CD4-positive, alpha-beta T cell treated with Interleukin-15 for 1 hour (primary cell): Measurements from ENCODE around the gene PRKCB.
"Not testable (repeated sequence)": the region's sequence is repeated elsewhere in the genome, so short reads cannot be mapped to it uniquely, and the experiment has no call there.

Experiments used
- DNase-seq: peaks from one replicate; pipeline ENCODE4 v3.0.0-alpha.2; 2020

The PRKCB gene

DNA sequence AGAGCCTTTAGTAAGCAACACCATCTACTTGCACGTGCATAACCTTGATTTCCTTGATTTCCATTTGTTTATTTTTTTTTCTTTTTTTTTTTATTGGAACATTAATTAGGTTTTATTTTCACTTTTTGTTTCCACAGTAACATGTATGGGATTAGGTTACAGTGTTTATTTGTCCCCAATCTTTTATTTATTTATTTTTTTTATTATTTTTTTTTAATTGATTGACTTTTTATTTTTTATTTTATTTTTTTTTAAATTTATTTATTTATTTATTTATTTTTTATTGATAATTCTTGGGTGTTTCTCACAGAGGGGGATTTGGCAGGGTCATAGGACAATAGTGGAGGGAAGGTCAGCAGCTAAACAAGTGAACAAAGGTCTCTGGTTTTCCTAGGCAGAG, 272.3 kb downstream of the PRKCB start:
- DNase-seq: not testable (repeated sequence)

DNA sequence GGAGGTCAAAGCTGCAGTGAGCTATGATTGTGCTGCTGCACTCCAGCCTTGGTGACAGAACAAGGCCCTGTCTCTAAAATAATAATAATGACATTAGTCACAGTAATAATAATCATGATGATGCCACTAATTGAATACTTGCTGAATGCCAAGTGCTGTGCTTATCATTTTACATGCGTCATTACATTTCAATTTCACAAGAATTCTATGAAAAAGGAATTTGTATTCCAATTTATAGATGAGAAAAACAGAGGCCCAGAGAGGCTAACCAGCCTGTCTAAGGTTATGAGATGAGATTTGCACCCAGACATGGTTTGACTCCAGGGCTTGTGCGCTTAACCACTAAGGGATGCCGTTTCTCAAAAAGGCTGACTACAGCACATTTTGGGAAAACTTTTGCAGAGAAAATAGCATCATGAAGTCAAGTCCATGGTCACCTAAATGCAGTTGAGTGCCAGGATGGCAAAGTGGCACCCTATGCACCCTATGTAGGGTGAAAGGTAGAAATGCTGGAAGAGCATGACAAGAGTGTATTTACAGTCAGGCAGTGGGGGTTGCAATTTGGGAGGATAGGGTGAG, 276.0 kb downstream of the PRKCB start:
- no peak for DNase-seq

DNA sequence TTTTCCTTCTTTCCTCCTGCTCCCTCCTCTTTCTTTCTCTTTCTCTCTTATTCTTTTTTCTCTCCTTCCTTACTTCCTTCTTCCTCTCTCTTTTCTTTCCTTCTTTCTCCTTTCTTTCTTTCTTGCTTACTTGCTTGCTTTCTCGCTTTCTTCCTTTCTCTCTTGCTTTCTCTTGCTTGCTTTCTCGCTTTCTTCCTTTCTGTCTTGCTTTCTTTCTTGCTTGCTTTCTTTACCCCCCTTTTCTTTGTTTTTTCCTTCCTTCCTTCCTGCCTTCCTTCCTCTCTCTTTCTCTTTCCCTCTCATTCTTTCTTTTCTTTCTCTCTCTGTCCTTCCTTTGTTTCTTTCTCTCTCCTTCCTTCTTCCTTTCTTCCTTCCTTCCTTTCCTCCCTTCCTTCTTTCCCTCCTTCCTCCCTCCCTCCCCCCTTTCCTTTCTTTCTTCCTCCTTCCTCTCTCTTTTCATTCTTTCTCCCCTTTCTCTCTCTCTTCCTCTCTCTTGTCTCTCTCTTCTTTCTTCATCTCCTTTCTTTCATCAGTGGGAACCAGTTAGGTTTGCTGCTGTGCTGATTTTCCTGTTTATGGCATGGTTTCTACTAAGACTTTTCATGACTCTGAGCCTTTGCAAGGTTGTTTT, 277.4 kb downstream of the PRKCB start:
- no peak for DNase-seq

DNA sequence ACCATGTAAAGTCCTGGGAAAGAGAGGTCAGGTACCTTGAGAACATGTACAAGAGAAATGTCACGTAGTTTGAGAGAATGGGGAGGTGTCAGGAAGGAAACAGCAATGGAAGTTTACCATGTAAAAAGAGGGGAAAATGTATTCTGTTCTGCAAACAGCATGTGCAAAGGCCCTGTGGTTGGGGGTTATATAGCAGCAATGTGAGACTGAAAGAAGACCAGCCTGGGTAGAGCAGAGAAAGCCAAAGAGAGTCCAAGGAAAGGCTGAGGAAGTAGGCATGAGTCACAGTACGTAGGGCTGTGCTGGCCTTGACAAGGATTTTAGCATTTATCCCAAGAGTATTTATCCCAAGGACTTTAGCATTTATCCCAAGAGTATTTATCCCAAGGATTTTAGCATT, 279.1 kb downstream of the PRKCB start:
- no peak for DNase-seq

DNA sequence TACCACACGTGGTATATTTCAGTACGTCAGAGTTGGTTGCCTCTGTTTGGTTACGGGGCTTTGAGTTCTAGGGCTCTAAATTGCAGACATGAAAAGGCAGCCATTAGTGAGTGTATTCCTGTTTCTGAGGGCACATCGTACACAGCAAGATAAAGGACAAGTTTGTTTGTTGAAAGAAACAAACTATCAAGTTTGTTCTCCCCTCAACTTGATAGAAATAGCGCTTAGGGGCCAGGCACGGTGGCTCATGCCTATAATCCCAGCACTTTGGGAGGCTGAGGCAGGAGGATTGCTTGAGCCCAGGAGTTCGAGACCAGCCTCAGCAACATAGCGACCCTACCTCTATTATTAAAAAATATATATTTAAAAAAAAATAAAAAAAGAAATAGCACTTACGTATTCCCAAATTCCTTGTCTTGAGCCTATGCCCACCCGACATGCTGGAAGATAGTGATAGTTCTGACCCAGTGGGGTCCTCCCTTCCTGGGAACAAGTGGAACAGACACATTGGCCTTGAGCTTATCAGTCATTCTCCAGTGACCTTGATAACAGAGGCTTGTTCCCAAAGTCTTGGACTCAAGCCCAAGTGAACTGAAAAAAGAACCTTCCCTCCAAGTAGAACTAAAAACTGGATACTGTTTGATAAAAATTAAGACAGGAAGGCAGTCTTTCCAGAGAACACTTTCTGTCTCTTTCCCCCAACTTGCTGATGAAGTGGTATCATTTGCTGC, 280.4 kb downstream of the PRKCB start:
- no peak for DNase-seq

DNA sequence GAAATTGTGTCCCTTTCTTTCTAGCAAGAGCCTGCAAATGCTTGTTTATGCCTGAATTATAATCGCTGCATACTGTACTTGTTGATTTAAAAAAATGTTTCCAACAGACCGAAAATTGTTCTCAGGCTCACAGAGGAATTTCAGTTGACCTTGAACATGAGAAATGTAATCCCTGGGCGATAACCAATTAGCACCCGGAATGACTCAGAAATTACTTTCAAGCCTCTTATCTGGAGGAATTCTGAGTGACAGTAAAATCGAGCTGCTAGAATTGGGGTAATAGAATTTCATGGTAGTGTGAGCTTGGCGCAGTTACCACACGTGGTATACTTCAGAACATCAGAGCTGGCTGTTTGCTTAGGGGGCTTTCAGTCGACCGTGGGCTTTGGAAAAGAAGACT, 281.2 kb downstream of the PRKCB start:
- no peak for DNase-seq

DNA sequence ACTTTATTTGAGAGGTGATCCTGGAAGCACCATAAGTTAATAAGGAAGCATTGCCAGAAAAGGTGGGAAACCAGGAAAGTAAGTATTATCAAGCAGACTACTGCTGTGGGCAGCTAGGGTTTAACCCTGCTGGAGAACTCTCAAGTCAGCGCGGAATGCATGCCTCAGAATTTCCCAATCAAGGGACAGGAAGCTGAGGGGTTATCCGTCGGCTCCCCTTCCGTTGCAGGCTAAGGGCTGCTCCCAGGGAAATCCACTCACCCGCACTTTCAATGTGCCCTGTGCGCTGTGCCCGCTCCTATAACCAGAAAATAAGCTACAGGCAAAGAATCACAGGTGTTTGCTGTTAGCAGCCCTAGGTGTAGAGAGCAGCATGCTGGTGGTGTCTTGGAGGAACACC, 281.9 kb downstream of the PRKCB start:
- no peak for DNase-seq

DNA sequence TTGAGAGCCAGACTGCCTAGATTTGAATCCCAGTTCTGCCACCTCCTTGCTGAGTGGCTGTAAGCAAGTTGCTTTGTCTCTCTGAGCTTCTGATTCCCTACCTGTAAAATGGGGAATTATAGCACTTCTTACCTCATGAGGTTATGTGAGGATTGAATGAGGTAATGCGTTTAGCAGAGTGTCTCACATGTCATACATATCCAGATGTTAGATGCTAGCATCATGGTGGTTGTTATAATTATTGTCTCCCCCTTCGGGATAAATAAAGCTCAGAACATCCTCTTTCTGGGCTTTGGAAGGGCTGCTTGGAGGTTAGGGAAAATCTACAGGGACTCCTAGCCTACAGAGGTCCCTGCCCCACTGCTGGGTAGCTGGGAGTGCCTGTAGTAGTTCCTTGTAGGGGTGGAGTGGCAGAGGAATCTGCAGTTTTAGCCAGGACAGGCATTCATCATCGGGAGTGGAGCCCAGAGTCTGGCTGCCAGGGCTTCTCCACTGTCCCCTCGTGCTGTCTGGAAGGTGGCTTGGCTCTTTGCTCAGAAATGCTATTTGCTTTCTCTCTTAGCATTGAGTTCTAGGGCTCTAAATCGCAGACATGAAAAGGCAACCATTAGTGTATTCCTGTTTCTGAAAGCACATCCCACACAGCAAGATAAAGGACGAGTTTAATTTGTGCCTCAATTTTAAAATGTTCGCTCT, 282.5 kb downstream of the PRKCB start:
- no peak for DNase-seq

DNA sequence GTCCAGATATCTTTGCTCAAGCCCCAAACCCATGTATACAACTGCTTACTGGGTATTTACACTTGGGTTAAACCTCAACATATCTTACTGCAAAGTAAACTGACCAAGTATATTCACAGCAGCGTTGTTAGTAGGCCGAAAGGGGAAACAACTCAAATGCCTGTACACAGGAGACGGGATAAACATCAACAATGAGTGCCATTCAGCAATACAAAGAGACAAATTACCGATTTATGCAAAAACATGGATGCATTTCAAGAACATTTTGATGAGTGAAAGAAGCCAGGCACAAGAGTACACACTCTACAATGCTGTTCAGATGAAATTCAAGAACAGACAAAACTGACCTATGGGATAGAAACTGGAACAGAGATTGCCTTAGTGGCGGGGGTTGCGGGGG, 284.0 kb downstream of the PRKCB start:
- no peak for DNase-seq

DNA sequence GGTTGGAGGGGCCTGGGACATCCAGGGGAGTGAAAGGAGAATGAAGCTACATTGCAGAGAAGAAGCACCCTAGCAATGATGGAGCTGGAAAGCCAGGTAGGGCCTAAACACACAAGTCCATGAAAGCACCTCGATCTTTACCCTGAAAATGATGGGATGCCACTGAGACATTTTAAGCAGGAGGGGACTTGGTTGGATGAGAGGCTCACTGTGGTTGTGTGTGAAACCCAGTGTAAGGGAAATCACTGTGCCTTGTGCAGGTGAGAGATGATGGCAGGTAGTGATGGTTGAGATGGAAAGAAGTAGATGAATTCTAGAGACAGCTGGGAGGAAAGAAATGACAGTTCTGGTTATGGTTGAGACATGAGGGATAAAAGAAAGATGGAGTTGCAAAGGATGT, 287.5 kb downstream of the PRKCB start:
- DNase-seq: no peak

DNA sequence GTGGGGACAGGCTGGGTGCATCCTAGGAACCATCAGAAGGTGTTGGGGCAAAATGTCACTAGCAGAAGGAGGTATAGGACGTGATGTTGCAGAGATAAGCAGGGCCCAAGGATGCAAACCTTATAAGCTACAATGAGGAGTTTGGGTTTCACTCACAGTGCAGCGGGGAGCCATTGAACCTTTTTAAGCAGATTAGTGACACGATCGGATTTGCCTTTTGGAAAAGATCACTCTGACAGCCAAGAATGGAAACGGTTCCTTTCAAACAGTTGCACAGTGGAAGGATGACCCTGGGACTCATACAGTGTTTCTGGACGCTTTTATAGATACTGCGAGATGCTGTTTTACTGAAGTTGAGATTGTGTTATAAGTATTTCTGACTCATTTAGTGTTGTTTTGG, 288.5 kb downstream of the PRKCB start:
- no peak for DNase-seq

DNA sequence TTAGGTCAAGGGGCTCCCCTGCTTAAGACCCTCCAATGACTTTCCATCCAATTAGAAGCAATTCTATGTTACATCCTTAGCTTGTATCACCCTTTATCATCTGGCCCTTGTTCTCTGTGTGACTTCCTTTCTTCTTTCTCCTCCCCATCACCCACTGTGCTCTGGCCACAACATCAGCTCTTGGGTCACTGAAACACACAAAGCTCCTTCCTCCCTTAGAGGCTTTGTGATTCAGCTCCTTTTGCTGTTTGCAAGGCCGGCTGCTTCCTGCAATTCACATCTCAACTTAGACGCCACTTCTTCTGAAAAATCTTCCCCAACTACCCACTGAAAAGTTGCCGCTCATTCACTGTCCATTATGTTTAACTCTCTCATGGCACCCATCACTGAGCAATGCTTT, 289.4 kb downstream of the PRKCB start:
- no peak for DNase-seq

DNA sequence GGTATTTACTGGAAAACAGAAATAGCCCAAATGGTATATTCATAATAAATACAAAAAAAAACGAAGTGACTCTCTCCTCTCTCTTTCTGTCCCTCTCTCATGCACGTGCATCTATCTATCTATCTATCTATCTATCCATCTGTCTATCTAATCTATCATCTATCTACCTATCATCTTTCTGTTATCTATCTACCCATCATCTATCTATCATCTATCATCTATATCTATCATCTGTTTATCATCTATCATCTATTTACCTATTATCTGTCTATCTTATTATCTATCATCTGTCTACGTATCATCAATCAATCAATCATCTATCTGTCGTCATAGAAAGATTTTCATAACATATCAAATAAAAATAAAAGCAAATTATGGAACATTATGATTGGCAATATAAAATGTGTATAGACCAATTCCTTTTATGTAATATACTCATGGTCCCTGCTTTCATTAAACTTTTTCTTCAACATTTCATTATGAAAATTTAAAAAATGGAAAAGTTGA, 293.7 kb downstream of the PRKCB start:
- no peak for DNase-seq

DNA sequence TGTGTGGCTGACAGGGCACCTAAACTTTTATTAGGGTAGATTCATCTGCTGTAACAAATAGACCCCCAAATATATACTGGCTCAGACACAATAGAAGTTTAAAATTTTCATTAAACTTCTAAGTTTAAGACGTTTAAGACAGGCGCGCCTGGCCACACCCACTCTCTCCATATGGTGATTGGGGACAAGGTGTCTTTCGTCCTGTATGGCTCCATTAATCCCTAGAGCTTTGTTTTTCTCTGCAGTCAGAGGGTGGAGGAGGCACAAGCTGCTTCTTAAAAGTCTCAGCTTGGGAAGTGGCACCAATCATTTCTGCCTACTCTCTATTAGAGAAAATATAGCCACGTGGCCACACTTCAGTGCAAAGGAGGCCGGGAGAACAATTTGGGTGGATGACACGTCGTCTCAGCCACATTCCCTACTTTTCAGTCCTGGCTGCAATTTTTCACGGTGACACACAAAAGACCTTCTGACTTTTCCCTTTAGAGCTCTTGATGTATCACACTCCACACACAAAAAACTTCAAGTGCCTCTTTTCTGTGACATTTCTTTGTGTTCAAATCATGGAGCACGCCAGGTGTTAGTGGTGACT, 294.8 kb downstream of the PRKCB start:
- DNase-seq: no peak

DNA sequence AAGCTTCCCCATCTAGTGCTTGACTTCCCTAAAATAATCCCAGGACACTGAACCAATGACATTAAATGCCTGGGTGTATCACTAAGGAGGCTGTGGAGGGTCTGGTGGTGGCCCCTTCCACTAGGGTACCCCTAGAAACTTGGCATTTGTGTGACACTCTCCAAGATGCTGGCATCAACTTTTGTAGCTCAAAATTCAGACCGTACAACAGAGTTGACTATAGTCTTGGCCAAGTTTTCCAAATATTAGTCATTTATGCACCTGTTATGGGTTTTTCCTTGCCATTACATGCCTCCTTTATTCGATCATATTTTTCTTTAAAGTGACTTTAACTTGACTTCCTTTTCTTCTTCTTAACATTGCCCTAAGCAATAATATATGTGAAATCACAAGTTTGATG, 295.5 kb downstream of the PRKCB start:
- DNase-seq: no peak

DNA sequence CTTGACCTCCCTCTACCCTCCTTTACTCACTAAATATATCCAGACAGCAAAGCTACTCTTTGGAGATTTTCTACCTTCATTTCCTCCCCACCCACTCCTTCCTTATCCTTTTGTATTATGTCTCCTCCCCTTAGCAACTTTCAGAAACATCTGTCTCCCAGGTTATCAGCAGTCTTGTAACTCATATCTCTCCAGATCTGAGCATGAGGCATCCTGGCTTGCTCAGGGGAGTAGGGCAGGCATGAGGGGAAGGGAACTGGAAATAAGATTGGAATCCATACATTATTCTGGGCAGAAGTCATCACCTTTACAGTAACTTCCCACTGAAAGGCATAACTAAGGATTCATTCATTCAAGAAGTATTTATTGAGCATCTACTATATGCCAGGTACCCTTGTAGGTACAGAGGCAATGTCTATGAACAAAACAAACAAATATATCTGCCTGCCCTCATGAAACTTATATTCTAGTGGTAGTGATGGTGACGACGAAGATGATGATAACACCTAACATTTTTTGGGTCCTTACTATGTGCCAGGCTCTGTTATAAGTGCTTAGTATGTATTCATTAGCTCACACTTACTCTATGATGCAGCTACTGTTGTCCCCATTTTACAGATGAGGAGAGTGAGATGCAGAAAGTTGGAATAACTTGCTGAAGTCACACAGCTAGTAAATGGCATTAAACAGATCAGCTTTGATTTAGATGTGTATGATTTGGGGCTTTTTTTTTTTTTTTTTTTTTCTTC, 296.4 kb downstream of the PRKCB start:
- DNase-seq: no peak

DNA sequence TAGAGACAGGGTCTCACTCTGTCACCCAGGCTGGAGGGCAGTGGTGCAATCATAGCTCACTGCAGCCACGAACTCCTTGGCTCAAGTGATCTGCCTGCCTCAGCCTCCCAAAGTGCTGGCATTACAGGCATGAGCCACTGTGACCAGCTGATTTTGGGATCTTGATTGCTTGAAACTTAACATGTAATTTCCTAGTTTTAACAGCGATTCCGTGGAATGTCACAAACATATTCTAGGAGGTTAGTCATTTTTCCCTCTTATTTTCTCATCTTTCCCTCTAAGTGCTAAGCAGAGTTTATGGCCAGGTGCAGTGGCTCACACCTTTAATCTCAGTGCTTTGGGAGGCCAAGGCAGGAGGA, 297.0 kb downstream of the PRKCB start:
- DNase-seq: no peak

DNA sequence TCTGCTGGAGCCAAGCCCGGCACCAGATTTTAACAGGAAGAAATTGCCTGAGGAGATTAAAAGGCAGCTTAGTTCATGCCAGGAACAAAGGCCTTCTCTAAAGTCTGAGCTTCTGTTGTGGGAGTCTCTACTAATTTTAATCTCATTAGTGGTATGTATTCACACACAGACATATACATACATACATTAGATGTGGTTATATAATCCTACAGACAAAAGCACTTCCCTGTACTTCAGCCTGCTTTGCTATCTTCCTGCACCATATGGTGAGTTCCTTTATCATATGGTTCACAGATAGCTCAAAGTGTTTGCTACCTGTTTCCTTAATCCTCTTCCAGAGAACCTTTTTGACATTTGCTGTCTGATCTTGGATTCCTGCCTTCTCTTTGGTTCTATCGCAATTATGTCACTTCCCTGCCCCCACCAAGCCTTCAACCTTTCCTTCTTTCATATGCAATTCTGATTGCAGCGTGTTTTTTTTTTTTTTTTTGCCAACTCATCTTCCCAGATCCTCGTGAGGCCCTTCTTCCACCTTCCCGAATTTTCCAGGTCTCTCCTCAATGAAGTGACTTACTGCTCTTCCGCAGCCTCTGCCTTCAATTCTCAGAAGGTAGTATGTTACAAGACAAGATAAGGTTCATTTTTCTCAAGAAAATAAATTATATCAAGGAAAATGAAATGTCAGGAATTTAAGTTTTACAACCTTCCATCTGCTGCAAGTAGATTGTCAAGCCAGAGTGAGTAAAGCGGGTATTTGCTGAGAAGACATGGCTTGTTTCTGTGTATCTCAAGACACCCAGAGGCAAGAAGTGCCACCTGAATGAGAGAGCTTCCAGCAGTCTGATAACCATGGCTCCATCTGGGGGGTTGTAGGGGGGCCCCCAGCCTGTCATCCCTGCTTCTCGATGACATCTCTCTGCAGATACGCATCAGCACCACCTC, 300.1 kb downstream of the PRKCB start:
- DNase-seq: no peak

DNA sequence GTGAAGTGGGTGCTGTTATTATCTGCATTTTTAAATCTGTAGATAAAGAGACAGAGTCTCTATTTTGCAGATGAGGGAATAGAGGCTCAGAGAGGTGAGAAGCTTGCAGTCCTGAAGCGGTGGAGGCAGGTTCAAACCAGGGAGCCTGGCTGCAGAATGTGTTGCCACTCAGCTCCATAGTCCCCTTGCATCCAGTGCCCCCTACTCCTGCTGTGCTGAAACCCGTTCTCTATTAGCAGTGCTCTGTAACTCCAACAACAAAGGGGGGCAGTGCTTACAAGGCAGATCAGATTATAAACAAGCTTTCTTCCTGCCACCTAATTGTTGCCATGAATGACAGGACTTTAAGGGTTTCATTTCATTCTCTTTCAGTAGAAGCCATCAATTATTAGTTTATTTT, 302.2 kb downstream of the PRKCB start:
- DNase-seq: no peak

DNA sequence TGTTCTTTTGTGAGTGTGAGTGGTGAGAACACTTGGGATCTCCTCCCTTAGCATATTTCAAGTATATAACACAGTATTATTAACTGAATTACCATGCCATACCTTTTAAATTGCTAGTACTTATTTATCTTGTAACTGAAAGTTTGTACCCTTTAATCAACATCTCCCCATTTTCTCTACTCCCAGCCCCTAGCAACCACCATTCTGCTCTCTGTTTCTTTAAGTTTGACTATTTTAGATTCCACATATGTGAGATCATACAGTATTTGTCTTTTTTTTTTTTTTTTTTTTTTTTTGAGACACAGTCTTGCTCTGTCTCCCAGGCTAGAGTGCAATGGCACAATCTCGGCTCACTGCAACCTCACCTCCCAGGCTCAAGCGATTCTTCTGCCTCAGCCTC, 302.8 kb downstream of the PRKCB start:
- DNase-seq: no peak

DNA sequence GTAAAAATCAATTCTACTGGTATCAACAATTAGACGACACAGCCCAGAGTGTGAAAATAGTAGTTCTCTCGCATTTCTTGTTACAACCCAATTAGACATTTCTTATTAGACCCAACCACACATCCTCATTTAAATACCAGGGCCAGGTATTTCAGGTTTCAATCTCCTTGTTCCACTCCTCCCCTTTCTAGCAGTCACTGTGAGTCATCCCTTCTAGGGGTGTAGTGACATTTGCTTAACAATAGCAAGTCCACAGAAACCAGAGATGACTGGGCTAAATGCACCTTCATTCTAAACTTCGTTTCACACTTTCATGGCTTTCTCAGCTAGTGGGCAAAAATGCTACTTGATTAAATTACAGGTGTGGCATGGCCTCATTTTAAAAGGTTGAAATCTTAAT, 303.5 kb downstream of the PRKCB start:
- no peak for DNase-seq

DNA sequence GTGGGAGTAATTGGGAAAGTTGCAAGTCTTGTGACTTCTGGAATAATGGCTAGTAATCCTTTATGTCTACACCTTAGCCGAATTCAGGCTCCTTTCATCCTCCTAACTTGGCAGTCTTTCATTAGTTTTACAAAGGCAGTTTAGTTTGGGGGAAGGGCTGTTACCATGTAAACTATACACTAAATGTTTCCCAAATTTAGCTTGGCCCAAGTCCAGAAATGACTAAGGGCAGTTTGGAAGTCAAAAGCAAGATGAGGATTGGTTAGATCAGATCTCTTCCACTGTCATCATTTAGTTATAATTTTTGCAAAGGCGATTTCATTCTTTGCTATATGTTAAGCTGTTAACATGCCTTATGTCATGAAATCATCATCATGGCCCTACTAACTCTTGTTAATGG, 304.9 kb downstream of the PRKCB start:
- DNase-seq: no peak
